D721Med (cell line): ENCODE measurements around the gene COL4A2.

Source experiments
- DNase-seq: peaks from one replicate; pipeline ENCODE4 v3.0.0; 2011; ENCODE audit warnings: low spot score; ENCODE audit not compliant: insufficient read length
- FAIRE-seq: peaks from 2 replicates; lab custom pipeline; 2011; peaks lifted over from hg19 to GRCh38; lab: Jason Lieb, UNC
- CTCF ChIP-seq: IDR thresholded peaks from 2 replicates; pipeline ENCODE4 v1.5.1; 2012; ENCODE audit warnings: mild to moderate bottlenecking, control low read depth; ENCODE audit not compliant: insufficient read depth; ENCODE audit errors: missing control alignments

The COL4A2 gene

DNA sequence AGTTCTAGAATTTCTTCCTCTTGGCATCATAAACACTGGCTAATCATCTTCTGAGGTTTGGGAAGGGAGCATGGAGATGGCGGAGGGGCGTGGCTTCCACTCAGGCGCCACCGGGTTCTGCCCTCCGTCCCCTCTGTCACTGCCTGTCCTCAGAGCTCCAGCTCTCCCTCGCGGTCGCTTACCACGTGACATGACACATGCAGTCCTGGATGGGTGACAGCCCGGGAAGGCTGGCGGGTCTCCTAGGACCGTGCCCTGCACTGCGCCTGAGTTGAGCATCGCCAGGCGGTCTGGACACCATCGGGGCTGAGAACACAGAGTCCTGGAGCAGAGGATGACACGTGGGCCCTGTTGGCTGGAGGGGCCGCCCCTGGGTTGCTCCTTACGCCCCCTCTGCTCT lies 131.1 kb downstream of the COL4A2 start:
- TF ChIP-seq CTCF, result no peak
- DNase-seq (no peak), FAIRE-seq (no peak)

- DNase-seq (no peak), FAIRE-seq (no peak)
- no peak for TF ChIP-seq CTCF
Observed at GRCh38 chr13:110438776-110439175, 131.7 kb downstream of the COL4A2 start.

- FAIRE-seq, result no peak
- DNase-seq, result no peak
- TF ChIP-seq CTCF, result no peak
Observed at GRCh38 chr13:110440946-110441731, 134.1 kb downstream of the COL4A2 start.

GRCh38 chr13:110442930-110443621 lies 136.0 kb downstream of the COL4A2 start:
- DNase-seq (no peak), FAIRE-seq (no peak)
- TF ChIP-seq CTCF, result no peak

DNA sequence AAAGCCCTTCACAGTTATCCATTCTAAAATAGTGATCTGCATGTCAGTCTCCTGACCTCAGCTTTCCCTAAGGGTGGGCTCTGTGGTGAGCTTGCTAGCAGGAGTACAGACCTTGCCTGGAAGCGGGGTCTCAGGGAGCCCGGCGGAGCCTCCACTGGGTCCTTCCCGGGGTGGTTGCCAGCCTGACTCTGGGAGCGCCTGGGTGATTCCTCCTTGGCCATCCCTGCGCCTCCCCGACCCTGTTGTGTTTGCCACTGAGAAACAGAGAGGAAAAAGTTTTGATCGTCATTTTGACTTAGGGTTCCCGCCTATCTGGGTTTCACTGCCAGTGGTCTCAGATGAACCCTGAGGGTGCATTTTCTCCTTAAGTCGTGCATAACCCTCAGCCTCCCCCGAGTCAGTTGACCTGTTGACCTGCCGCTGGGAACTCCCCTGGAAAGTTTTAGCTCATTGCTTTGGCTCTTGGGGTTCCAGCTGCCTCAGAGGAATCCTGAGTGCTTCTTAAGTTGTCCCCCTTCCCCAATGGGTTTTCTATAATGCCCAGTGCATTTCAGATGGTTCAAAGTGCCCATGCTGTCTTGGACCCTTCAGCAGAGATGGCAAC lies 136.6 kb downstream of the COL4A2 start:
- TF ChIP-seq CTCF, result no peak
- no peak for DNase-seq

GRCh38 chr13:110444226-110444653 lies 137.2 kb downstream of the COL4A2 start:
- no peak for TF ChIP-seq CTCF
- DNase-seq, result no peak
- no peak for FAIRE-seq

More for the DNA sequence above, 136.6 kb downstream of the COL4A2 start:
- FAIRE-seq, result no peak

DNA sequence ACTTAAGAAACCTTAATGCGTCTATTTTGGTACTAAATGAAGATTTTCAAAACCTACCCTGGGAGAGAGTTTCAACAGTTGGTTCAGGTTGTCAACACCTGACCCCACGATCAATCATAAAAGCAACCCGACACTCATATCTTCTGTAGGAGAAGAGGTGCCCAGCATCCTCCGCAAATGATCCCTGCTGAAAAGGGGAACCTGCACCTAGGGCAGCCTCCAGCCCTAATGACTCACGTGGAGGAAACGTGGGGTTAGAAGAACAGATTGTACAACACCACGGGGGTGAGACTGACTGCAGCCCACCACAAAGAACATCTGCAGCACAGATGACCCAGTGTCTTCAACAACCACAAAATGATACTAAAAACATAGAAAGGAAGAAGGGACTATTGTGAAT lies 138.1 kb downstream of the COL4A2 start:
- FAIRE-seq (no peak), DNase-seq (no peak)
- no peak for TF ChIP-seq CTCF
